Skeletal muscle cell (primary cell): ENCODE measurements around the gene USP6NL.

ENCODE experiments used
- DNase-seq: peaks from one replicate; pipeline ENCODE4 v3.0.0-alpha.2; 2010; ENCODE audit warnings: low read depth
- H3K4me3 ChIP-seq: 2 replicates; pipeline ENCODE4 v1.5.1; 2011; ENCODE audit warnings: low read depth, mild to moderate bottlenecking, control low read depth, low read length, moderate library complexity

USP6NL gene

DNA sequence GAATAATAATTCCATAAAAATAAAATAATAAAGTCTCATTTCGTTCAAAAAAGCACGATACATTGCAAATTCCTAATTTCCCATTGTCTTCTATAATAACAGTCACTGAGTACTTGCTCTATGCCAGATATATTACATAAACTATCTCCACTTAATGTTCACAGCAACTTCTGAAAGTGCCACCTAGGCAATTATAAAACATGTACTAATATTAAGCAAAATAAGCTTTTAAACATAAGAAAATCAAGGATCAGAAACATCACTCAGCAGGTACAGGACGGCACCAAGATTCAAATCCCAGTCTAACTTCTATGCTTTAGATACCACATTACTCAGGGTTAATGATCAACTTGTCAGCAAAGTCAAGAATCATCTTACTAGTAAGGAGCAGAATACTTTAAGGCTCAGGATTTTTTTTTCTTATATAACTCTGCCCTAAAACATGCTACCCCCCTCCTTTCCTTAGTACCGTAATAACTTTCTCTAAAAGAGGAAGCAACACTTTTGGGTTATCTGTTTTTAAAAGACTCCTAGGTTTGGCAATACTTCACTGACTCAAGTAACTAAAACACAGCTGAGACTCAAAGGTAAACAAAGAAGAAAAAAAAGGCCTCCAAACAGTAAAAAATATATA is 51.3 kb downstream of the USP6NL start:
- DNase-seq = no peak
- H3K4me3 ChIP-seq = no peak overlapping the region

DNA sequence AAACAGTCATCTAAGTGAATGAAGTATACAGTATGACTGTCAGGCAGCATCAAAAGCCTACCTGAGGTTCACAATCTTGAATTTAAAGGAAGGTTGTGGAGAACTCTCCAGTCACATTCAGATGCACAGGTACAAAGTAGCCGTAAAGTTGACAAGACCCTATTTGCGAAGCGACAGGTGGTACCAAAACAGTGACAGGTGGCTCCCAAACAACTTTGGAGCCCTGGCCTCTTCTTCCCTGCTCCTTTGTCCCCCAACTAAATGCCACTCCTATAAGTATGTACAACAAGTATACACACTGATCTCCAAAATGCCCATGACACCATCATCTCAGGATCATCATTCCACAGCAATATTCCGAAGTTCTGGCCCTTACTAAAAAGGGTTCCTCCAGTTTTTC is 53.5 kb downstream of the USP6NL start:
- no peak overlapping the region for H3K4me3 ChIP-seq
- DNase-seq = no peak

DNA sequence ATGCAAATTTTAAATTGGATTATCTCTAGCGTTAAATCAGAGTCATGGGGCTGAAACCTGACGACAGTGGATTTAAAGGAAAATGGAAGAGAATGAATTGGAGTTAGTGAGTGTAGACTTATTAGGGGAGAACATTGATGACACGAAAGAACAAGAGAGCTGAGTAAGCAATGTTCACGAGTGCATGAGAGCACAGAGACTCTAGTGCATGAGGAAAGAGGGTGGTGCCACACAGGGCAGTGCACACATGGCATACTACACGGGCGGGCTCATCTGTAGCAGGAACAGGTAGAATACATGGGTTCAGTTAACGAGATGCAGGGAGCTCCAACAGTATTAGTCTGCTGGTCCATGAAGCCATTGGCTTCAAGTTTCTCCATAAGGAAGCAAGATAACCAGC is 53.9 kb downstream of the USP6NL start:
- no peak for DNase-seq
- no peak overlapping the region for H3K4me3 ChIP-seq

DNA sequence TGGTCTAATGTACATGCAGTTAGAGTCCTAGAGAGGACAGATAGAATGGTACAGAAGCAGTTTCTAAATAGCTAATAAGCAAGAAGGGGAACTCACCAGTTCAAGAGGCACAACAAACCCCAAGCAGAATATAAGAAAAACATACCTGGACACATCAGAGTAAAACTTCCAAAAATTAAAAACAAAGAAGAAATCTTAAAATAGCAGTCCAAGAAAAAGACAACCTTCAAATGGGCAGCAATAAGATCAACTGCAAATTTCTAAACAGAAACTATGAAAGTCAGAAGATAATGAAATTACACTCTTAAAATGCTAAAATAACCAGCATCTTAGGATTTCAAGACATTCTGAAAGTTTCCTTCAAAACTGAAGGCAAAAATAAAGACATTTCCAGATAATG is 55.9 kb downstream of the USP6NL start:
- H3K4me3 ChIP-seq = no peak overlapping the region
- DNase-seq = no peak

DNA sequence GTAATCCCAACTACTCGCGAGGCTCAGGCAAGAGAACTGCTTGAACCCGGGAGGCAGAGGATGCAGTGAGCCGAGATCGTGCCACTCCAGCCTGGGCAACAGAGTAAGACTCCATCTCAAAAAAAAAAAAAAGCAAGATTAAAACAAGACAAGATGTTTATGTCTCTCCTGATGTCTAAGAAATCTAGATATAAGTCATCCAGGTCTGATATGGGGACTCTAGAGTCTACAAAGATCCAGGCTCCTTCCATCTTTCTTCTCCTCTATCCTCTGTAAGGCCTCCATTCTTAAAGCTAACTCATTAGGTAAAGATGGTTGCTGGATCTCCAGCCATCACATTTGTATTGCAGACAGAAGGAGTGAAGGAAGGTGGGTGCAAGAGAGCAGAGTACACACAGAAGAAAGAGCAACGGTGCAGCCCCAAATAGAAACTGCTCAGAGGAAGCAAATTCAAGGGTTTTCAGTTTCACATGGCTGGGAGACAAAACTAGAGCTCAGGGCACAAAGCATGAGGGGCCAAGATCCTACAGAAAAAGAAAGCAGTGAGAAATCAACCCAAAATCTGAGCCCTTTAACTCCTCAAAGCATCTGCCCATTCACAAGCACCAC is 57.6 kb downstream of the USP6NL start:
- H3K4me3 ChIP-seq = no peak overlapping the region
- no peak for DNase-seq

DNA sequence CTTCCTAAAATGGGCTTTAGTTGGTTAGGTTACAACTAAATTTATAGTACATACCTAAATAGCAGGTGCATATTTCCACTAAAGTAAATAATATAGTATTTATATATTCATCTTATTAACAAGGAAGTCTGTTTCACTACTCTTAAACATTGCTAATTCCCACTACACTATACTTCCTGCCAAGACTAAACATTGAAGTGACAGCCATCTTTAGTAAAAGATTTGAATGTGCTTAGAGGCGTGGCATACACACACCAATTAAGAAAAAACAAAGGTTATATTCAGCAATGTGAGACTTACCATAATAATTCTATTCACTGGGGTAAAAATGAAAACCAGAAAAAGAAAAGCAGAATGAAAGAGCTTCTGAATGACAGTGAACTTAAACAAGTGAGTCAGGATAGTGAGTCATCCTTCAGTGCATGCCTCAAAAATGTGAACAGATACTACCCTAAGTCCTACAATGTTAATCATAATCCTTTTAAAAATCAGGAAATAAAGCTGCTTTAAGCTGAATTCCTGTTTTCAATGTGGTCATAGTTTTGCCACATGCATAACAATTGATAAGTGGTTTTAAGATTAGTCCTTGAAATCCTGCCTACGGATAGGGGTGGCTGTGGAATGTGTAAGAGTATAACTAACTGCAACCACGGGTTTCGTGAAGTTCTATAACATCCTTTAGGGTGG is 59.4 kb downstream of the USP6NL start:
- no peak overlapping the region for H3K4me3 ChIP-seq
- peak; percentile 78 for DNase-seq

DNA sequence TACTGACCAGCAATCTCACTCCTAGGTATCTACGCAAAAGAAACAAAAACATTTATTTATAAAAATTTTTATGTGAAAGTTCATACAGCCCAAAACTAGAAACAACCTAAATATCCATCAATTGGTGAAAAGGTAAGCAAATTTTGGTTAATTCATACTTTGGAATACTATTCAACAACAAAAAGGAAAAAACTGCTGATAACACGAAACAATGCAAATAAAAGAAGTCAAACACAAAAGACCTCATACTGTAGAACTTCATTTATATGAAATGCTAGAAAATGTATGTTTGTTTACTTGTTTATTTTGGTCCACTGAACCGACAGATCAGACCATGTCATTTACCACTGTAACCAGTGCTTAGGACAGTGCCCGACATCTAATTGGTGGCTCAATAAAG is 60.3 kb downstream of the USP6NL start:
- no peak overlapping the region for H3K4me3 ChIP-seq
- DNase-seq = no peak

DNA sequence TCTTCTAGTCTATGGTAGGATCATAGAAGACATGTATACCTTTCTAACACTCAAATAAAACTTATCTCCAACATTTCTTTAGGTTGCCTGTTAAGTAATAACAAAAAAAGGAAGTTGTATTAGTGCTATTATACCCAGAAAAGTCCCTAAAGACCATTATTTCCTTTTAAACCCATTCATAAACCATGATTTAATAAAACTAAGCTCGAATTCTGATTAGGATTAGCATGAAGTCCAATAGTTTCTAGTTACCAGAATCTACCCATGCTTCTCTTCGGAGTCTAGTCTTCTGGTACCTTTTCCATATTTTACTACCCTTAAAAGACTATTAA is 62.7 kb downstream of the USP6NL start:
- no peak overlapping the region for H3K4me3 ChIP-seq
- no peak for DNase-seq

DNA sequence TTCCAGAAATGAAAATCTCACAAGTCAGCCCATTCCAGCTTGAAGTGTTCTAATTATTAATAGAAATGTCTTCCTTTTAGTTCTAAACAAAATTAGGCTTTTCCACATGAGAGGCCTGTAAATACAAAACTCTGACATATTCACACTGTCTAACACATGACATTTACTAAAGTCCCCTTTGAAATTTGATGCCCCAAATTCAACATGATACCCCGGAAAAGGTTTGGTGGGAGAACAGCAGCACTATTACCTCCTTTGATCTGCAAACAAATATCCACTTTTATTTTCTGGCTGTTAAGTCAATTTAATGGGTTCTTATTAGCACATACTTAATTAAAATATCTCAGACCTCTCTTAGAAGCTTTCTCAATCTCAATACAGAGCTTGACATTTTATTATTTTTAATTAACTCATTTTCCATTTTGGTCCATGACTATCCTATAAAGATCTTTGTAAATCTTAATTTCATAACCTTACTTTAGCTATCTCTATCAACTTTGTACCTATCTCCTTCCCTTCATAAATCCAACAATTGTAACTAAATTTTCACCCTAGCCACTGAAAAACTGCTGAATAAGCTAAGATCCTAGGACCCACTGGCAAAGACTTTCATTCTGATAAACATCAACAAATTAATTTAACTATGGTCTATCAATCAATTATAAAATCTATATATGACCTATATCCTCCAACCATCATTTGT is 63.2 kb downstream of the USP6NL start:
- no peak for DNase-seq
- no peak overlapping the region for H3K4me3 ChIP-seq

DNA sequence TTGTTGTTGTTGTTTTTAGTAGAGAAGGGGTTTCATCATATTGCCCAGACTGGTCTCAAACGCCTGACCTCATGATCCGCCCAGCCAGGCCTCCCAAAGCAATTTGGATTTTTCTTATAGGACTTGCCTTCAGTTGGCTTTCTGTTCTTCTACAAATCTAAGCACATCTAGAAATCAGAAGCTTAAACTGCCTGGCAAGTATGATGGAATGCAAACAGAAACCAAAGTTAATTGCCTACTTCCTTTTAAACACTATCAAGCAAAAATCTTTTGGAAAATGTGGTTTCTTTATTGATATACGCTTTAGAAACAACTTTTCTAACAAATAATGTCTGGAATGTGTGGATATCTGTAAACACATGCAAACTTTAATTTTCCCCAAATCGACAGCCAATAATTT is 64.9 kb downstream of the USP6NL start:
- no peak overlapping the region for H3K4me3 ChIP-seq
- no peak for DNase-seq

DNA sequence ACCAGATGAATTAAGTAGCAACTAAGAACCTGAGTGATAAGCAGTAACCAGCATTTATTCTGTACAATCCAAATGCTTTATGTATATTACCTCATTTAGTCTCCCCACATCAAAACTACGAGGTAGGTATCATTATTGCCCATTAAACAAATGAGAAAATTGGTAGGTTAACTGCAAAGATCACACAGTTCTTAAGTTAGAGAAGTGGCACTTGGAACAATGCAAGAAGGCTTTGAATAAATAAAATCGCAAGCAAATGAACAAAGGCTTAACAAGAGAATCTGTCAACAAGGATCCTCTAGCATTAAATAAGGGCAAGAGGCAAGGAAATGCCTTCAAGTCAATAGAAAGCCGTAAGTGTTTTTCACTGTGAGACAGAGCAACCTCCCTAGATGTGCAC is 70.2 kb downstream of the USP6NL start:
- H3K4me3 ChIP-seq = no peak overlapping the region
- no peak for DNase-seq

DNA sequence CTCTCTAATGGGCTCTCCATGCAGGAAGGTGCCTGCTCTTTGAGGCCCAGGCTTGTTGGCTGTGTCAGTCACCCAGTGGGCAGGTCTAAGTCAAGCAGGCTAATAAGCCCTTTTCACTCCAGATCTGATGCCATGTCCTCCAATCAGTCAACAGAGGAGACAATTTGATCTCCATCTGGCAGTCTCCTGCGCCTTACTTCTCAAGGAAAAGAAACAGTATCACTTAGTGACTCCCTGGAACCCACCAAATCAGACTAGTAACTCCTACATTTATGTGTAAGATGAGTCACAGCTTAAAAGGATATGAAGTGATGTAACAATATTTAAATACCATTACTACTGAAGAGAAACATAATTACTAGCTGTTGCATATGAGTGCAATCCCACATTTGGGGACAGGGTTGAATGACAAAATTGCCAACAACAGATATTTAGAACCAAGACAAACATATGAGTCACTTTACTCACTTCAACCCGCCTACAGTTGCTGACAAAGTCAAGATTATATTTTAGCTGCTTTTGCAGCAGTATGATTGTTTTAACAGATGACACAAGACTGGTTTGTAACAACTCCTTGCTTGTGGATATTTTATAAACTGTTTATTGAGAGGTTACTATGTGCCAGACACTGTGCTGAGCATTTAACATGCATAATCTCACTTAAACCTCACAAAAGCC is 72.1 kb downstream of the USP6NL start:
- H3K4me3 ChIP-seq = no peak overlapping the region
- DNase-seq = no peak

DNA sequence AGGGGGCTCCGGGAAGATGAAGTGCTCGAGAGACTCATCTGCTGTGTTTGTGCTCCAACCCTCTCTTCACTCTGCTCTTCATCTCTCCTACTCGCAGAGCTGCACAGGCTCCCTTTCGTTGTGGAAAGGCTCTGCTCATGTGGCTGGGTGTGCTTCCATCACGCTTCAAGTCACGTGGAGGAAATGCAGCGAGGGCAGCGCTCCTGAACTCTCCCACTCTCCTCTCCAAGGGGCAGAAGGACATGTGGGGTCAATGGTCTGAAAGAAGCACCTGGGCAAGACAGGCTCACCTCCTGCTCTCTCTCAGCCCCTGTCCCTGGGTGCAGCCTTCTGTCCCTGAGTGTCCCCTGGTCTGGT is 72.6 kb downstream of the USP6NL start:
- H3K4me3 ChIP-seq = no peak overlapping the region
- no peak for DNase-seq

DNA sequence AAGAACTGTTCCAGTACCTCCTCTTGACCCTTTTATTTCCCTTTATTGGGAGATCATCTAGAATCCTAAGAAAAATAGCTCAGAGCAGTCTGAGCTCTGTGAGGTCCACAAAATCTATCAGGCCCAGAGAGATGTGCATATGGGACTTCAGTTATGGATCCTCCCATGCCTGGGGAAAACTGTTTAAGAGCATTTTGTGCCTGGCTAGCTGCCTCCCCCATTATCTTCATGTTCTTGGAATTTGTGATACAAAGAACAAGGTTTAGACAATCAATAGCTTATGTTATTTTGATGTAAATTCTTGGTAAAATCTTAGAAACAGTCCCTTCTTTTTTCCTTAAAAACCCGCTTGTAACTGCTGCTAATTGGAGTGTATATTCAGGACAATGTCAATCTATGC is 75.2 kb downstream of the USP6NL start:
- H3K4me3 ChIP-seq = no peak overlapping the region
- DNase-seq = no peak

DNA sequence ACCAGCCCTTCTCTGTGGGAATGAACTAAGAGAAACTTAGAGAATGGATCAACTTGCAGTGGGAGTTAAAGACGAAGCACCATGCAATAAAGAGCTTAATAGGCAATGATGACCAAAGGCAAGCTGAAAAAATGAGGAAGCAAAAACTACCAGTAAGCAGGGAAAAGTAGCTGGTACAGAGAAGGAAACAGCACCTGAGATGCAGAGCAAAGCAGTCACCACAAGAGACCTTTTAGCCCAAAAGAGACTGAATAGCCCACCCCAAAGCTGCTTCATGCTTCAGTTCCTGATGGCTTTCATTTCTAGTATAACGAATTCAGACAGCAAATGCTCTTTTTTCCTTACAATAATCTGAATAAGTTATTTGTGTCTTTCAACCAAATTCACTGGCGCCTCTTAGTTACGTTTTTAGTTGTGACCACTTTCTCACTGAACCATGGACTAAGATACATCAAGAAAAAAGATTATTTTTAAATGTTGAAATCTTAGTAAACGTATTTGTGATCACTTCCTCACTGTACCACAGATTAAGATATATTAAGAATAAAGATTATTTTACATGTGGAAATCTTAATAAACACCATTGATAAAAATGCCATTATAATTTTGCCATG is 76.0 kb downstream of the USP6NL start:
- DNase-seq = no peak
- no peak overlapping the region for H3K4me3 ChIP-seq

DNA sequence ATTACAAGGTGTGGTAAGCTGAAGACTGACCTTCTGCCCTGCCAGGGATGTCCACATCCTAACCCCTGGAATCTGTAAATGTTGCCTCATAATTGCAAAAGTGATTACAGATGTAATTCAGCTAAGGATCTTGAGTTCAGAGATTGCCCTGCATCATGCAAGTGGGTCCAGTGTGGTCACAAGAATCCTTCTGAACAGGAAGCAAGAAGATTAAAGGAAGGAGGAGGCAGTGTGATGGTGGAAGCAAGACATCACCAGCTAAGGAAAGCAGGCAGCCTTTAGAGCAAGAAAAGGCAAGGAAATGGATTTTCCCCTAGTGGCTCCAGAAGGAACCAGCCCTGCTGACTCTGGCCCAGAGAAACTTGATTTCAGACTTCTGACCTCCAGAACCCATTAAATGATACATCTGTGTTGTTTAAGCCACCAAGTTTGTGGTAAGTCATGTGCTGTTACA is 78.1 kb downstream of the USP6NL start:
- H3K4me3 ChIP-seq = no peak overlapping the region
- DNase-seq = no peak

DNA sequence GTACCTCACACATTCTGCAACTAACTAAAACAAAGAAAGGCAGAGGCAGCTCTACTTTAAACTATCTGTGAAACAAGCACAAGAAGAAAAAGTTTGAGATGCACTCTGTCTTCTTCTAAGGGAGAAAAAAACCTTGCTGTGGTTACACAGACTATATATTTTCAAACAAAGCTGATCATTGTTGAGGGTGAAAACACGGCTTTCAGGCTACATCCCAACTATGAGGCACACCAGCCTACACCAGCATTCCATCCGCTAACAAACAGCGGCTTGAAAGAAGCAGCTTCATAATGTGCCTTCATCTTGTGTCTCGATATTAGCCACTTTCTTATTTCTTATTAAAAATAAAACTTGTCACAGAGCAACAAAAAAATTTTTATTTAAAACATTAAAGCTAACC is 79.1 kb downstream of the USP6NL start:
- DNase-seq = no peak
- H3K4me3 ChIP-seq = no peak overlapping the region

DNA sequence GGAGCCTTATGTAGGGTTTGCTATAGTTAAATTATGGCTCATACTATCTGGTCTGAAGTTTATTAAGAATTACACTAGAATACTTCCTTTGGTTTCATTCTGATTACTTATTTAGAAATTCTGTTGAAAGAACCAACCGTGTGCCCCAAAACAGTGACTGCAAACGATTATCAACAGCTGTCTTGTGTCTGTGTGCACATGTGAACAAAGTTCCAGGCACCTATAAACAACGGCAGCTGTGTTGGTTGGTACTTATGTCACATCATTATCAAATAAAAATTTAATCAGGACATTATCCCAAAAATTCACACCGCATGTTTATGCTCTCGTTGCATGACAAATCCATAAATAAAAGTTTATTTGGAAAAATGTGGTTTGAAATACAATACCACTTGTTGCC is 80.6 kb downstream of the USP6NL start:
- DNase-seq = no peak
- no peak overlapping the region for H3K4me3 ChIP-seq

DNA sequence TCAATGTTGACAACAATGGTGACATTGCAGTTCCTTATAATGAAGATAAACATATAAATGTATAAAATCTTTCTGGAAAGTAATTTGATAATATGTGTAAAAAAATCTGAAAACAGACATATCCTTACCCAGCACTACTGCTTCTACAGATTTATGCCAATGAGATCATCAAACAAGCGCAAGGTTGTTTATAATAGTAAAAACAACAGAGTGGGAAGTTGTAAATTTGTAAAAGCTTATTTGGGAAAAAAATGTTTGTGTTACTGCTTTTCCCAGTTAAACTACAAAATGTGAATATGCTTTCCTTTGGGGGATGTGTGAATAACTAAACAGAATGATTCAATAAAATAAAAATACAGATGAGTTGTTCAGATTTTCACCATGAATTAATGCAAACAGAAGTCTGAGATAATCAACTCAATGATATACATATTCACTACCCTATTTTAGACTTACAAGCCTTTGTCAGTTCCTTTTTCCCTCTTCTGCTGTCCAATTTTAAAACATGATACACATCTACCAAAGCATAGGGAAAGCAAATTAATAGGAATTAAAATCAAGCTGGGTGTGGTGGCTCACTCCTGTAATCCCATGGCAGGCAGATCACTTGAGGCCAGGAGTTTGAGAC is 82.1 kb downstream of the USP6NL start:
- no peak overlapping the region for H3K4me3 ChIP-seq
- no peak for DNase-seq
